ENCODE data around the gene PPP2R2C.

The PPP2R2C gene

DNA sequence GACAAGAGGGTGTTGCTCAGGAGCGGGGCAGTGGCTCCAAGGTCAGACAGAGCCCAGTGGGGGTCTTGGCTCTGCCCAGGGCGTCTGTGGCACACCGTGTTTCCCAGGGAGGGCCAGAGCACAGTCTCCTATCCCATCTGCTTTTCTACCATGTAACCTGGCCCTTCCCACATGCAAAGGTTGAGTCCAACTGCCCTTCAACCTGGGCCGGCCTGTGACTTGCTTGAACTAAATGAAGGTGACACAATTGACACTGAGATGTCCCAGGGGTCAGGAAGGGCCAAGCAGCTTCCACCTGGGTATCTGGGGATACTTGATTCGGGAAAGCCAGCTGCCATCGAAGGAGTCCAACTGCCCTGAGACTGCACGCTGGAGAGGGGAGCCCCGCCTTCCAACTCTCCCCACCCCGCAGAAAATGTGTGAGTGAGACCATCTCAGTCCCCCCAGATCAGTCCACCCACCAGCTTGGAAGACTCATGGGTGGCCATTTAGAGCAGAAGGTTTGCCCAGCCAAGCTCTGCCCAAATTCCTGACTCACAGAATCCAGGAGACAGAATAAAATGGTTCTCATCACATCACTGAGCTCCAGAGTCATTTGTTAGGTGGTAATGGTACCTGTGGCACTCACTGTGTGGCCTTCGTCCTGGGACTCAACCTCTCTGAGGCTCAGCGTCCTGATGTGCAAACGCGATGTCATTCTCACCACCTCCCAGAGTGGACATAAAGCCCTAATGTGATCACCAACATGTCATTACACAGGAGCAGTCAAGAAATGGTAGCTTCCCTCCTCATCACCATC lies 18.1 kb downstream of the PPP2R2C start:
- H3K9me3 ChIP-seq (ENCODE audit: severe bottlenecking): no peaks in the 10 kb centered on the region

DNA sequence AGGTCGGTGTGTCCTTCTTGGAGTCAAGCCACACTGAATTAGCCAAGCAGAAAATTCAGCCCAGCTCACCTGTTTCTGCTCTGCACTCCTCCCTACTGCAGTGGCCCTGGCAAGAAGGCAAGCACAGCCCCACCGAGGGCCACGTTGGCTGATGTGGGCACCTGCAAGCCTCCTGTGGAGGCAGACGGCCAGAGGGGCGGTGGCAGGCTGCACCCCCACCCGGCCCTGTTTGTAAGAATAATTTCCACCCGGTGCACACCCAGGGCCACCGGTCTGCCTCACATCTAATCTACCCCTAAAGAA lies 18.8 kb downstream of the PPP2R2C start:
- no peak for TF ChIP-seq CTCF (IDR thresholded peaks at IDR 0.05; ENCODE audit: poor library complexity, severe bottlenecking)
- DNase-seq (ENCODE audit: low spot score) (no peak), ATAC-seq (ENCODE audit: low read depth) (no peak)
- Histone ChIP-seq H3K9me3 (ENCODE audit: severe bottlenecking) (no peaks in the 10 kb centered on the region), H3K36me3 (ENCODE audit: low read depth) (no peaks in the 10 kb centered on the region), H3K27ac (ENCODE audit: poor library complexity, severe bottlenecking) (no peak overlapping the region), H3K4me3 (ENCODE audit: severe bottlenecking) (no peak overlapping the region), H3K4me1 (ENCODE audit: insufficient read depth, poor library complexity, severe bottlenecking) (no peaks in the 10 kb centered on the region), H3K27me3 (ENCODE audit: insufficient read depth, poor library complexity, severe bottlenecking) (no peaks in the 10 kb centered on the region)

More for the DNA sequence above, 18.1 kb downstream of the PPP2R2C start:
- no peaks in the 10 kb centered on the region for H3K4me1 ChIP-seq (ENCODE audit: insufficient read depth, poor library complexity, severe bottlenecking)
- DNase-seq (ENCODE audit: low spot score): no peak
- no peak overlapping the region for H3K4me3 ChIP-seq (ENCODE audit: severe bottlenecking)
- H3K36me3 ChIP-seq (ENCODE audit: low read depth): no peaks in the 10 kb centered on the region
- no peak overlapping the region for H3K27ac ChIP-seq (ENCODE audit: poor library complexity, severe bottlenecking)
- no peaks in the 10 kb centered on the region for H3K27me3 ChIP-seq (ENCODE audit: insufficient read depth, poor library complexity, severe bottlenecking)
- no peak for TF ChIP-seq CTCF (IDR thresholded peaks at IDR 0.05; ENCODE audit: poor library complexity, severe bottlenecking)
- no peak for ATAC-seq (ENCODE audit: low read depth)

- H3K9me3 ChIP-seq (ENCODE audit: severe bottlenecking): no peaks in the 10 kb centered on the region
- no peaks in the 10 kb centered on the region for H3K4me1 ChIP-seq (ENCODE audit: insufficient read depth, poor library complexity, severe bottlenecking)
- no peaks in the 10 kb centered on the region for H3K36me3 ChIP-seq (ENCODE audit: low read depth)
- DNase-seq (ENCODE audit: low spot score): no peak
- ATAC-seq (ENCODE audit: low read depth): no peak
- no peak overlapping the region for H3K27ac ChIP-seq (ENCODE audit: poor library complexity, severe bottlenecking)
- no peak overlapping the region for H3K4me3 ChIP-seq (ENCODE audit: severe bottlenecking)
- no peak for TF ChIP-seq CTCF (IDR thresholded peaks at IDR 0.05; ENCODE audit: poor library complexity, severe bottlenecking)
- no peaks in the 10 kb centered on the region for H3K27me3 ChIP-seq (ENCODE audit: insufficient read depth, poor library complexity, severe bottlenecking)
Measured at GRCh38 chr4:6452897-6453687, 19.3 kb downstream of the PPP2R2C start.

GRCh38 chr4:6452116-6452896 lies 20.1 kb downstream of the PPP2R2C start:
- no peaks in the 10 kb centered on the region for H3K9me3 ChIP-seq (ENCODE audit: severe bottlenecking)
- H3K36me3 ChIP-seq (ENCODE audit: low read depth): no peaks in the 10 kb centered on the region
- no peak for DNase-seq (ENCODE audit: low spot score)
- no peak overlapping the region for H3K4me3 ChIP-seq (ENCODE audit: severe bottlenecking)
- no peak for ATAC-seq (ENCODE audit: low read depth)
- H3K27ac ChIP-seq (ENCODE audit: poor library complexity, severe bottlenecking): no peak overlapping the region
- H3K4me1 ChIP-seq (ENCODE audit: insufficient read depth, poor library complexity, severe bottlenecking): no peaks in the 10 kb centered on the region
- no peak for TF ChIP-seq CTCF (IDR thresholded peaks at IDR 0.05; ENCODE audit: poor library complexity, severe bottlenecking)
- H3K27me3 ChIP-seq (ENCODE audit: insufficient read depth, poor library complexity, severe bottlenecking): no peaks in the 10 kb centered on the region
